GM12878 (cell line): ENCODE data around the gene NEK11. TPM values are rescaled to one million over a fixed set of nuclear protein-coding genes. Genes with fewer than 3 reads are reported as not detected.

ENCODE experiments used
- ATAC-seq: fragments of 200-7000 bp; cut with Tn5 transposase; 3 replicates; pipeline ENCODE4 v1.9.1; 2020; ENCODE audit warnings: mild to moderate bottlenecking, moderate library complexity
- BruUV-seq: library from RNA; stranded (reverse); fragments of 400-500 nt; replicated peaks from 2 replicates; lab custom pipeline; 2021; lab: Mats Ljungman, UMichigan
- CTCF ChIA-PET: fragments of 300-600 bp; sonication (Branson Sonifier 250); formaldehyde crosslinking; extraction: SDS; loops from one replicate; lab custom pipeline; 2021; ENCODE audit warnings: inconsistent platforms; lab: Yijun Ruan, JAX
- POLR2A ChIA-PET: fragments of 350-600 bp; formaldehyde crosslinking; extraction: SDS; loops from one replicate; lab custom pipeline; 2021; ENCODE audit warnings: inconsistent platforms; lab: Charles Lee
- RAD21 ChIA-PET: fragments of 300-600 bp; sonication (Branson Sonifier 250); formaldehyde crosslinking; loops from one replicate; lab custom pipeline; 2023; ENCODE audit warnings: antibody characterized with exemption; ENCODE audit not compliant: unreplicated experiment; lab: Charles Lee
- SMC1A ChIA-PET: fragments of 300-600 bp; sonication (Branson Sonifier 250); formaldehyde crosslinking; loops from one replicate; lab custom pipeline; 2023; ENCODE audit not compliant: unreplicated experiment, uncharacterized antibody; lab: Charles Lee
- DNase-seq: peaks from one replicate; pipeline ENCODE4 v3.0.0-alpha.2; 2011; ENCODE audit warnings: low read depth, low spot score
- FAIRE-seq: peaks from 3 replicates; lab custom pipeline; 2011; peaks lifted over from hg19 to GRCh38; lab: Jason Lieb, UNC
- H2AFZ ChIP-seq: 2 replicates; pipeline ENCODE4 v1.6.0; 2011; ENCODE audit warnings: low read depth, low read length, control low read depth; ENCODE audit not compliant: control insufficient read depth
- H3K27ac ChIP-seq: 2 replicates; pipeline ENCODE4 v1.5.1; 2011; ENCODE audit warnings: control low read depth; ENCODE audit not compliant: control insufficient read depth, insufficient read depth
- H3K27me3 ChIP-seq, 2 experiments: replicated peaks in 1 of 2; 2 replicates each; pipeline versions ENCODE4 v1.6.0 to v1.6.1; 2011; ENCODE audit warnings: low read length in 1 of 2; ENCODE audit not compliant: control insufficient read depth in 2 of 2, insufficient read depth in 2 of 2
- H3K36me3 ChIP-seq, 2 experiments: 2 replicates each; pipeline ENCODE4 v1.5.1; 2011; ENCODE audit warnings: low read length in 1 of 2; ENCODE audit not compliant: control insufficient read depth in 2 of 2, insufficient read depth in 2 of 2
- H3K4me1 ChIP-seq: 2 replicates; pipeline ENCODE4 v1.6.1; 2011; ENCODE audit warnings: mild to moderate bottlenecking, low read length, moderate library complexity, mixed read lengths; ENCODE audit not compliant: control insufficient read depth, insufficient read depth
- H3K4me2 ChIP-seq: 2 replicates; pipeline ENCODE4 v1.6.0; 2011; ENCODE audit warnings: control low read depth; ENCODE audit not compliant: control insufficient read depth, insufficient read depth
- H3K4me3 ChIP-seq: fragments of 200-600 bp; sonication (generic); 2 replicates; pipeline ENCODE4 v1.5.1; 2016
- H3K79me2 ChIP-seq: 2 replicates; pipeline ENCODE4 v1.6.0; 2011; ENCODE audit warnings: low read length; ENCODE audit not compliant: control insufficient read depth, insufficient read depth
- H3K9ac ChIP-seq: 2 replicates; pipeline ENCODE4 v1.8.0; 2011; ENCODE audit warnings: low read length, control low read depth, mixed read lengths; ENCODE audit not compliant: control insufficient read depth, insufficient read depth
- H3K9me3 ChIP-seq: replicated peaks from 3 replicates; pipeline ENCODE4 v1.5.1; 2011; ENCODE audit warnings: mild to moderate bottlenecking, low read length; ENCODE audit not compliant: control insufficient read depth, insufficient read depth
- H4K20me1 ChIP-seq: 2 replicates; pipeline ENCODE4 v1.6.0; 2011; ENCODE audit not compliant: control insufficient read depth, insufficient read depth
- EGR1 ChIP-seq, 2 experiments: IDR thresholded peaks; 1 replicate in 1 of 2; 2 replicates in 1 of 2; pipeline ENCODE4 v1.6.1; 2011 to 2012; ENCODE audit warnings: low read depth in 2 of 2, low read length in 2 of 2, borderline replicate concordance in 1 of 2, mild to moderate bottlenecking in 1 of 2, moderate library complexity in 1 of 2
- EZH2 ChIP-seq: IDR thresholded peaks from 2 replicates; pipeline ENCODE4 v1.6.1; 2012; ENCODE audit warnings: low read depth, mild to moderate bottlenecking, control low read depth, inconsistent platforms, low read length, borderline replicate concordance; ENCODE audit not compliant: control insufficient read depth
- MEF2A ChIP-seq: IDR thresholded peaks from 2 replicates; pipeline ENCODE4 v1.6.1; 2011; ENCODE audit warnings: low read depth, mild to moderate bottlenecking, low read length, moderate library complexity; ENCODE audit not compliant: insufficient read depth
- MTA2 ChIP-seq: fragments of 450-650 bp; IDR thresholded peaks from 2 replicates; pipeline ENCODE4 v1.6.1; 2016; ENCODE audit warnings: low read depth, mild to moderate bottlenecking, moderate library complexity
- SREBF2 ChIP-seq: IDR thresholded peaks from 2 replicates; pipeline ENCODE4 v1.6.1; 2012; ENCODE audit warnings: mild to moderate bottlenecking, low read length
- STAT1 ChIP-seq: fragments of 450-650 bp; conservative IDR thresholded peaks from 2 replicates; pipeline ENCODE4 v1.6.1; 2014; ENCODE audit warnings: antibody characterized with exemption, mild to moderate bottlenecking
- TCF3 ChIP-seq: IDR thresholded peaks from 2 replicates; pipeline ENCODE4 v1.6.1; 2012; ENCODE audit warnings: low read depth, mild to moderate bottlenecking, low read length, borderline replicate concordance; ENCODE audit not compliant: insufficient read depth
- WGBS: methylation state at CpG from one replicate; pipeline ENCODE4 v1.1.6; 2016; ENCODE audit warnings: low lambda C conversion rate; ENCODE audit not compliant: insufficient replicate concordance, insufficient coverage; ENCODE audit errors: missing lambda C conversion rate; 5-methylcytosine and 5-hydroxymethylcytosine counted together
- in situ Hi-C: fragments of 300-500 bp; cut with MboI; formaldehyde crosslinking; loops from 9 replicates; pipeline ENCODE4 v1.14.3; 2018; ENCODE audit warnings: mixed read lengths
- intact Hi-C: fragments of 100-400 bp; cut with micrococcal nuclease; formaldehyde crosslinking; loops from one replicate; pipeline ENCODE4 v1.14.2; 2022; ENCODE audit not compliant: unreplicated experiment
- polyA plus RNA-seq, 11 experiments: library from polyadenylated mRNA; depleted of rRNA in 4 of 11; unstranded in 6 of 11; stranded (reverse) in 5 of 11; fragments of >200 nt; fragmentation: Nextera tagmentation in 4 of 11; fragmentation: Illumina TruSeq in 1 of 11; extraction: Ambion mirVana in 4 of 11; extraction: Trizol in 1 of 11; gene quantifications; 1 replicate in 1 of 11; 2 replicates in 10 of 11; pipeline versions ENCODE4 v1.2.1 to v1.2.3, GENCODE V29; 2011 to 2016; ENCODE audit warnings: inconsistent platforms in 2 of 11, missing spikeins in 2 of 11, low read depth in 1 of 11
- total RNA-seq, 4 experiments: library from RNA; depleted of rRNA in 3 of 4; stranded (reverse); fragments of >200 nt in 3 of 4; fragmentation: Illumina TruSeq in 1 of 4; extraction: Trizol in 1 of 4; gene quantifications; 2 replicates each; pipeline versions ENCODE4 v1.2.1 to v1.2.3, GENCODE V29; 2013 to 2021
- TF ChIP-seq, protein P1 (sequence below): IDR thresholded peaks from 2 replicates; pipeline ENCODE4 v1.6.1; 2012; ENCODE audit warnings: low read depth, low read length, improper control_type of control experiment

The NEK11 gene
- total and polyA plus RNA-seq, 10 of the 15 experiments (the other 5 are each of a cell fraction or from before 2014, with no cell fraction given) = 0.05 to 0.94 (median 0.36) TPM; not detected in 1

DNA sequence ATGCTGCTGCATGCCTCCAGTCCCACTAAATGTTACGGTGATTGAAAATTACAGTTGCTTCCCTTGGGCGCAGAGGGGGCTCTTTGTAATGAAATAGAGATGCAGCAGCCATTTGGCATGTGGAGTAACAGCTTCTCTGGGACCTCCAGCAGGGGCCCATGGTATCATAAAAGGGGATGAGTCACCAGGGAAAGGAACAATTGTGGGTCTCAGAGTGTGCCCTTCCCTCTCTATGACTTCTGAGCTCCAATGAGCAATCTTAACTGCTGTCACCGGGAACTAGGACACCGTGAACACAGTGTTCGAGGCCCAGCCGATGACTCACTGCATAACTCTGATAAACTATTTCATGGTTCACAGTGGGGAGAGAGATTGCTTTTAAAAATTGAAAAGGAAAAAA, 190.1 kb downstream of the NEK11 start:
- ChIA-PET SMC1A (no interaction called here), POLR2A (no interaction called here), RAD21 (no interaction called here), CTCF (no interaction called here)
- no TSS peak for BruUV-seq
- no peak overlapping the region for H3K4me2 ChIP-seq
- intact Hi-C loops = no loop called here
- H3K9ac ChIP-seq = no peak overlapping the region
- in situ Hi-C loops = no loop called here
- H2AFZ ChIP-seq = no peak overlapping the region
- H3K27ac ChIP-seq = no peak overlapping the region
- no peaks in the 10 kb centered on the region for H3K9me3 ChIP-seq
- no peak for TF ChIP-seq MEF2A
- TF ChIP-seq EZH2 = no peak
- TF ChIP-seq SREBF2 = no peak
- TF ChIP-seq TCF3 = no peak
- no peak for TF ChIP-seq EGR1 (IDR thresholded peaks at IDR 0.05; ENCODE audit: borderline replicate concordance in 1 of 2, low read depth in 2 of 2, low read length in 2 of 2)
- no peak for ATAC-seq
- 31% methylated on average over 6 of the region's 6 CpGs for WGBS
- H3K4me3 ChIP-seq = no peak overlapping the region
- no peaks in the 10 kb centered on the region for H3K79me2 ChIP-seq
- H3K4me1 ChIP-seq = no peaks in the 10 kb centered on the region
- H4K20me1 ChIP-seq = no peaks in the 10 kb centered on the region
- DNase-seq = no peak
- no peak for FAIRE-seq
- no peaks in the 10 kb centered on the region for H3K27me3 ChIP-seq
- H3K36me3 ChIP-seq = no peaks in the 10 kb centered on the region

GRCh38 chr3:131217296-131217741, 190.6 kb downstream of the NEK11 start:
- ATAC-seq = no peak
- Histone ChIP-seq H3K9ac (no peak overlapping the region), H3K79me2 (no peaks in the 10 kb centered on the region), H3K27ac (no peak overlapping the region), H4K20me1 (no peaks in the 10 kb centered on the region), H3K9me3 (no peaks in the 10 kb centered on the region), H3K27me3 (no peaks in the 10 kb centered on the region), H3K36me3 (no peaks in the 10 kb centered on the region), H3K4me1 (no peaks in the 10 kb centered on the region), H2AFZ (no peak overlapping the region), H3K4me2 (no peak overlapping the region), H3K4me3 (no peak overlapping the region)
- POLR2A ChIA-PET = no interaction called here
- RAD21 ChIA-PET = no interaction called here
- in situ Hi-C loops (no loop called here), intact Hi-C loops (no loop called here)
- TF ChIP-seq STAT1 (no peak), MTA2 (no peak)
- TF ChIP-seq, protein P1, sequence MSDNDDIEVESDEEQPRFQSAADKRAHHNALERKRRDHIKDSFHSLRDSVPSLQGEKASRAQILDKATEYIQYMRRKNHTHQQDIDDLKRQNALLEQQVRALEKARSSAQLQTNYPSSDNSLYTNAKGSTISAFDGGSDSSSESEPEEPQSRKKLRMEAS = no peak
- DNase-seq = no peak
- BruUV-seq = no TSS peak
- WGBS = 34% methylated on average over 6 of the region's 6 CpGs
- no peak for FAIRE-seq
- CTCF ChIA-PET = no interaction called here
- SMC1A ChIA-PET = no interaction called here
